Right renal cortex interstitium (tissue), 3 donors: ENCODE results near the gene SLC39A6. TPM values are rescaled to one million over a fixed set of nuclear protein-coding genes. Genes with fewer than 3 reads are reported as not detected.
"Not testable (repeated sequence)": the region's sequence is repeated elsewhere in the genome, so short reads cannot be mapped to it uniquely, and the experiment has no call there.

Experiments
- DNase-seq, 3 donors: peaks; one replicate each; pipeline ENCODE4 v3.0.0-alpha.2; 2013; ENCODE audit warnings: low read depth in 3 of 3, low spot score in 2 of 3
- polyA plus RNA-seq, 3 donors: library from polyadenylated mRNA; unstranded; fragments of 120-200 nt; gene quantifications; one replicate each; pipeline ENCODE4 v1.2.1, GENCODE V29; 2013; ENCODE audit not compliant: insufficient read length in 3 of 3

SLC39A6 gene
- polyA plus RNA-seq, 3 donors, result 84.6 to 91.2 (median 87.5) TPM

DNA sequence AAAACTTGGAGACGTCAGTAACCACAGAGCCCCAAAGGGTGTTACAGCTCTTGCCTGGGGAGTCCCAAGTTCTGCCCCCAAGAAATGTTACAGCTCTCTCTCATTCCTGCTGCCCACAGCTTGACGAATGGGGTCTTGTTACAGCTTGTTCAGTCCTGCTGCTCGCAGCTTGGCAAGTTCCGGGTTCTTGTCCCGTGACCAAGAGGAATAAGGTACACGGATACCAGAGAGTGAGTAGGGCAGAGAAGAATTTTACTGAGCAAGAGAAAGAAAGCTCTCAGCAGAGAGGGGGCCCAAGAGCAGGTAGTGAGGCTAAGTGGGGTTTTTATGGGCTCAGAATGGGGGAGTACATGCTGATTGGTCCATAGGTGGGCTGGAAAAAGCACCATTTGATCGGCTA lies 27.2 kb downstream of the SLC39A6 start:
- DNase-seq, result no peak

DNA sequence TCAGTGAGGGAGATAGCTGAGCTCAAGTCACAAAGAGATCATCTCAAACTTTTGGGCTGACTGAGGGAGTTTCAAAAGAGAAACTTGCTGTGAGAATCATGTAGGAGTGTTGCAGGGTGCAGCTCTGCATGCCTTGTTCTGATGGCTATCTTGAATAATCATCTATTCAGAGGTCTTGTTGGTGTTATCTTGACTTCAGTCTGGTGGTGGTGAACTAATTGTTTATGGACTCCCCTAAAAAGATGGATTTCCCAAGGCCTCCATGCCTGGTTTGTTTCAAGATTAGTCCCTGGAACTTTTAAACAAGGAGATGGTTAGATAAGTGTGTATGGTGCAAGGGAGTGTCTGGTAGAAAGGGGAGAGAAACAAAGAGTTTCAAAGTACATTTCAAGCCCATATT lies 29.8 kb downstream of the SLC39A6 start:
- DNase-seq, result no peak

DNA sequence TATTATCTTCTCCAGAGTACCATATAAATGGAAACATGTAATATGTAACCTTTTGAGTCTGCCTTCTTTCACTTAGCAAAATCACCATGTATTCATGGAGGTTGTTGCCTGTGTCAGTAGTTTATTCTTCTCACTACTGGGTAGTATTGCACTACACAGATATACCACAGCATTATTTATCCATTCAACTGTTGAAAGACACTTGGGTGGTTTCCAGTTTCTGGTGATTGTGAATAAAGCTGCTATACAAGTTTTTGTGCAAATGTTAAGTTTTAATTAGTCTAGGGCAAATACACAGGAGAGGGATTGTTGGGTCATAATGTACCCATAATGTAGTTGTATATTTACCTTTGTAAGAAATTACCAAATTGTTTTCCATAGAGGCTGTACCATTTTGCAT lies 32.2 kb downstream of the SLC39A6 start:
- DNase-seq, result no peak

DNA sequence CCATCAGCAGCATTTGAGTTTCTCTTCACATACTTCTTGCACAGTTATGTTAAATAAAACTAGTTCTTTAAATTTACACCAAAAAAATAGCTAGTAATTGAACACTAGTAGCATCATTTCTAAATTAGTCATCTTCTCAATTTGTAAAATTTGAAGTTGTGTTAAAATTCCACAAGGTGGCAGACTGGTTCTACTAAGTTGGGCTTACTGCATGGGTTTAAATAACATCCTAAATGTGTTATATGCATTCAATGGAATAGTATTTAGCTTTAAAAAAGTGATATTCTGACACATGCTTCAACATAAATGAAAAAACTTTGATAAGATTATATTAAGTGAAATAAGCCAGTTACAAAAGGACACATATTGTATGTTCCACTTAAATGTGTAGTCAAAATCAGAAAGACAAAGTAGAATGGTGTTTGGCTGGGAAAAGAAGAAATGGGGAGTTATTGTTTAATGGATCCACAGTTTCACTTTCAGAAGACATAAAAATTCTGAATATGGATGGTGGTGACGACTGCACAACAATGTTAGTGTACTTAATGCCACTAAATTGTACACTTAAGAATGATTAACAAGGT lies 33.1 kb downstream of the SLC39A6 start:
- peak in 1 of 3 donors; percentile 15 for DNase-seq

DNA sequence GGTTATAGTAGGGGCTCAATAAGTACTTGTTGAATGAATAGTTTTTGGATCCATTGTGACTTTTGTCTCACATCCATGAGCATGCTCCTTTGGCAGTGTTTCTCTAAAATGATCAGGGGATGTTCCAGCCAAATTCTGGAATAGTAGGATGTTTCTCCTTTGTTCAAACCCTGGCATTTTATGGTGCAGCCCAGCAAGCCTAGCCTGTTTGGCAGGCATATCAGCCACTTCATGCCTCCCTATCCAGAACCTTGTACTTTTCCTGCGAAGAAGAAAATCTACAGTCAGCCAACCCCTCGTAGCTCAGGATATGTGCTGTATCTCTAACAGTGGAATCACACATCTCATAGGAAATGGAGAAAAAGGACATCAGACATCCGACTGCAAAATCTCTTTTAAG lies 34.7 kb downstream of the SLC39A6 start:
- no peak for DNase-seq

DNA sequence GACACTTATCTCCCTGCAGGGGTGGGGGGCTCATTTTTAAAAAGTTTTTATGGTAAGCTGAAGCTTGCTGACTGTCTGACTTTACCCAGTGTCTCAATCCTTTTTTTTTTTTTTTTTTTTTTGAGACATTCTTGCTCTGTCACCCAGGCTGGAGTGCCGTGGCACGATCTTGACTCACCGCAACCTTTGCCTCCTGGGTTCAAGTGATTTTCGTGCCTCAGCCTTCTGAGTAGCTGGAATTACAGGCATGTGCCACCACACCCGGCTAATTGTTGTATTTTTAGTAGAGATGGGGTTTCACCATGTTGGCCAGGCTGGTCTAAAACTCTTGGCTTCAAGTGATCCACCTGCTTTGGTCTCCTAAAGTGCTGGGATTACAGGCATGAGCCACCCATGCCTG lies 37.0 kb downstream of the SLC39A6 start:
- DNase-seq, result not testable (repeated sequence)

DNA sequence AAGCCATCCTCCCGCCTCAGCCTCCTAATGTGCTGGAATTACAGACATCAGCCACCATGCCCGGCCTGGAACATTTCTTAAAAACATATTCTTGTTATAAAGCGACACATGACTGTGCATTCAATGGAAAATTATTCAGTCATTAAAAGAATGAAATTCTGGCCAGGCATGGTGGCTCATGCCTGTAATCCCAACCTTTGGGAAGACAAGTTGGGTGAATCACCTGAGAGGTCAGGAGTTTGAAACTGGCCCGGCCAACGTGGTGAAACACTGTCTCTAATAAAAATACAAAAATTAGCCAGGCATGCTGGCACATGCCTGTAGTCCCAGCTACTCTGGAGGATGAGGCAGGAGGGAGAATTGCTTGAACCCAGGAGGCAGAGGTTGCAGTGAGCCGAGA lies 40.1 kb downstream of the SLC39A6 start:
- no peak for DNase-seq

DNA sequence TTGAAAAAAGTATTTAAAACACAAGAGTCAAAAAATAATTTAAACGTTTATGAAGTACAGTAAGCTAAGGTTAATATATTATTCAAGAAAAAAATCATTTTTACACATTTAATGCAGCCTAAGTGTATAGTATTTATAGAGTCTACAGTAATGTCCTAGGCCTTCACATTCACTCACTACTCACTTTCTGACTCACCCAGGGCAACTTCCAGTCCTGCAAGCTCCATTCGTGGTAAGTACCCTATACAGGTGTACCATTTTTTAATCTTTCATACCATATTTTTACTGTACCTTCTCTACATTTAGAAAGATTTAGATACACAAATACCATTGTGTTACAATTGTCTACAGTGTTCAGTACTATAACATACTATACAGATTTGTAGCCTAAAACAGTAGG lies 40.9 kb downstream of the SLC39A6 start:
- DNase-seq, result no peak

DNA sequence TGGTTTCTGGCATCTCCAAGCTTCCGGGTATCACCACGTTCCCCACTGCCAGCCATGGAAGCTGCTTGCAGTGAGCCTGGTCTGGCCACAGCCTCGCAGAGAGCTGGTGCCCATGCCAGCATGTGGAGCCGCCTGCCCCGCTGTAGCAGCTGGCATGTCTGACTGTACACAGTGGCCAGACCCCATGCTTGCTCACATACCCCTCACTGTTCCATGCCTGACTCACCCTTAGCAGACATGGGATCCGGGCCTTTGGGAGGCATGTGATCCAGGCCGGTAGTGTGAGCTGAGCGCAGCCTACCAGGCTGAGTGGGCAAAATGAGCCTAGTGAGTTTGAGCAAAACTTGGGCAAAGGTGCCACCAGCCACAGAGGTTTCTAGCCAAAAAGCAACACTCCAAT lies 43.0 kb downstream of the SLC39A6 start:
- DNase-seq, result no peak

DNA sequence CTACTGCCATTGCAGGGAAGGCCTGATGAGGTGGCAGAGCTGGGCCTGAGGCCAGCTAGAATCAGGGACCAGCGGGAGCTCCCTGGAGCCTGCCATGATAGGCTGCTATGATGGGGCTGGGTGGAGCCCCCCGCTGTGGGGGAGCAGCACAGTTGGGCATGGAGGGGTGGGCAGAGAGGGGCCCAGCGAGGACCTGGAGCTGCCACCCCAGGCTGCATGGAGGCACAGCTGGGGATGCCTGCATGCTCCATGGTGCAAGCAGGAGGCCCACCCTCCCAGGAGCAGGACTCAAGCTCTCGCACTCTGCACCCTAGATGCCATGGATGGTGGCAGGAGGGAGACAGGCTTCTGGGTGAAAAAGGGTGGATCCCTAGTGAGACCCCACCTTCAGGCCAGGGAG lies 43.9 kb downstream of the SLC39A6 start:
- DNase-seq, result no peak

DNA sequence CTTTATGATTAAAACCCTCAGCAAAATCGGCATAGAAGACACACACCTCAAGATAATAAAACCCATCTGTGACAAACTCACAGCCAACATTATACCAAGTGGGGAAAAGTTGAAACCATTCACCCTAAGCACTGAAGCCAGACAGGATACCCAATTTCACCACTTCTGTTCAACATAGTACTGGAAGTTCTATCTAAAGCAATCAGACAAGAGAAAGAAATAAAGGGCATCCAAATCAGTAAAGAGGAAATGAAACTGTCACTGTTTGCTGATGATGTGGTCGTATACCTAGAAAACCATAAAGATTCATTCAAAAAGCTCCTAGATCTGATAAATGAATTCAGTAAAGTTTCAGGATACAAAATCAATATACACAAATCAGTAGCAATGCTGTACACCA lies 45.4 kb downstream of the SLC39A6 start:
- no peak for DNase-seq

DNA sequence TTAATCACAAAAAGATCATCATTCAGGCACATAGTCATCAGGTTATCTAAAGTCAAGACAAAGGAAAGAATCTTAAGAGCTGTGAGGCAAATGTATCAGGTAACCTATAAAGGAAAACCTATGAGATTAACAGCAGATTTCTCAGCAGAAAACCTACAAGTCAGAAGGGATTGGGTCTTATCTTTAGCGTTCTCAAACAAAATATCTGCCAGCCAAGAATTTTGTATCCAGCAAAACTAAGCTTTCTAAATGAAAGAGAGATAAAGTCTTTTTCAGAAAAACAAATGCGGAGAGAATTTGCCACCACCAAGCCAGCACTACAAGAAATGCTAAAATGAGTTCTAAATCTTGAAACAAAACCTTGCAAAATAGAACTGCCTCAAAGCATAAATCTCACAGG lies 48.0 kb downstream of the SLC39A6 start:
- DNase-seq, result not testable (repeated sequence)

DNA sequence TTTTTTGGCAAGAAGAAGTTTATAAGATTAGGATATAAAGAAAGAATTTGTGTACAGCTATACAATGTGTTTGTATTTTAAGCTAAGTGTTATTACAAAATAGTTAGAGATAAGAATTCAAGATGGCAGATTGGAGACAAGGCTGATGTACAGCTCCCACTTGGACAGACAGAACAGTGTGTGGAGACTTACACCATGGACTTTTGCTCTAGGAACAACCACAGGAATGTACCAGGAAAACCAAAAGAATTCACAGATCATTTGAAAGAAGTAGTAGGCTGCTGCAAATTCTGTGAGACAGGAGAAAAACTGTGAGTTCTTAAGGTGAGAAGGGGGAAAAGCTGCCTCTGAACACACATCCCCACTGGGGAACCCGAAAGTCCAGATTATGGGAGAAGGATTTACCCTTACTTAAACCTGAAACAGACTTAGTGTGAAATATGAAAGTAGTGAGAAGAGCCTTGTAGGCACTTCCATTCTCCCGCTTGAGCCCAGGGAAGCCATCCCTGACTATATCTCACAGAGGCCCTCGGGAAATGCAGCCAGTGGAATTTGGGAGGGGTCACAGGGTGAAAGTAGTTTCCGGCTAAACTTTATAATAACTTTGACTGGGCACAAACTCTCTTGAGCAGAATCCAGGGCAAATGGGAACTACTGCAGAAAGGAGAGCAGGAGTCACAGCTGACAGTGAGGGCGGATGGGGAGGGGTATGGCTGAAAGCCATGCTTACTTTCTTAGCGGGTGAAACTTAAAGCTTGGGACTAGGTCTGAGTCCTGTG lies 50.2 kb downstream of the SLC39A6 start:
- no peak for DNase-seq

DNA sequence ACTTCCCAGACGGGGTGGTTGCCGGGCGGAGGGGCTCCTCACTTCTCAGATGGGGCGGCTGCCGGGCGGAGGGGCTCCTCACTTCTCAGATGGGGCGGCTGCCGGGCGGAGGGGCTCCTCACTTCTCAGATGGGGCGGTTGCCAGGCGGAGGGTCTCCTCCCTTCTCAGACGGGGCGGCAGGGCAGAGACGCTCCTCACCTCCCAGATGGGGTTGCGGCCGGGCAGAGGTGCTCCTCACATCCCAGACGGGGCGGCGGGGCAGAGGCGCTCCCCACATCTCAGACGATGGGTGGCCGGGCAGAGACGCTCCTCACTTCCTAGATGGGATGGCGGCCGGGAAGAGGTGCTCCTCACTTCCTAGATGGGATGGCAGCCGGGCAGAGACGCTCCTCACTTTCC lies 51.4 kb downstream of the SLC39A6 start:
- not testable (repeated sequence) for DNase-seq

DNA sequence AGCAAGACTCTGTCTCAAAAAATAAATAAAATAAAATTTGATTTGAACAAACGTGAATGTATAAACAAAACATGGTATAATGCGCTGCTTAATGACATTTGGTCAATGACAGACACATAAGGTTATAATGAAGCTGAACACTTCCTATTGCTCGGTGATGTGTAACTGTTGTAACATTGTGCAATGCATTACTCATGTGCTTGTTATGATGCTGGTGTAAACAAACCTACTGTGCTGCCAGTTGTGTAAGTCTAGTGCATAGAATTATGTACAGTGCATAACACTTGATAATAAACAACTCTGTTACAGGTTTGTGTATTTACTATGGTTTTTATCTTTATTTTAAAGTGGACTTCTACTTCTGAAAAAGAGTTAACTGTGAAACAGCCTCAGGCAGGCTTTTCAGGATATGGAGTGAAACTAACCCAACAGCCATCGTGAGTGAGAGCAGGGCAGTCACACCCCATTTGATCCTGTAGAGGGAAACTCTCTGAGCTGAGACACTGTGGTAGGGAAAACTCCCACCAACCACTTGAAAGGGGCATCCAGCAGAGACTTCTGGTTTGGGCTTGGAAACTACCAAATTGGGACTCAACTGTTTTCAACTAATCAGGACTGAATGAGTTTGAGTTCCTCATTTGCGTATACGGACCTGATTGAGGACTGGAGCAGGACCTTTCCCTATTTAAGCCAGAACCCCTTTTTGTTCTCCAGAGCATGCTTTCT lies 53.1 kb downstream of the SLC39A6 start:
- peak in 1 of 3 donors; percentile 23 for DNase-seq

DNA sequence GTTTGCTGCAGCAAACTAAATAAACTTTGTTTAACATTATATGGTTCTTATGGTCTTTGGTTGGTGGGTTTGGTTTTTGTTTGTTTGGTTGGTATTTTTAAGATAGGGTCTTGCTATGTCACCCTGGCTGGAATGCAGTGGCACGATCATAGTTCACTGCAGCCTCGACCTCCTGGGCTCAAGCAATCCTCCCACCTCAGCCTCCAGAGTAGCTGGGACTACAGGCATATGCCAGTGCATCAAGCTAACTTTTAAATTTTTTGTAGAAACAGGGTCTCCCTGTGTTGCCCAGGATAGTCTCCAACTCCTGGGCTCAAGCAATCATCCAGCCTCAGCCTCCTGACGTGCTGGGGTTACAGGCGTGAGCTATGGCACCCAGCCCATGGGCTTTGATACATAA lies 54.7 kb downstream of the SLC39A6 start:
- no peak for DNase-seq

DNA sequence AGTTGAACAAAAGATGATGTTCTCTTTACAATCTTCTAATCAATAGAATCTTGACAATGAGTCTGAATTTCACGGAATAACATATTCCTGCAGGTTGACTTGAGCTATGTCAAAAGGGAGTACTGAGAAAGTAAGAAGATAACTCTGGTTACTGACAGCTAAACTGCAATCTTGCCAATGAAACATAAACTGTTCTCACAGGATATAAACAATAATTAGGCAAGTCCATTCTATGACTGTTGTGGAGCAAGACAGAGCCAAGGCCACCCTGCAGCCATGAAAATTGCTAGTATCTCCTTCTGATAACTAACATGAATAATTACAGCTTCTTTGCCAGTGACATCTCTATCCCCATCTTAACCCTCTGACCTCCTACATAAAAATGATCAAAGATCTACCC lies 55.5 kb downstream of the SLC39A6 start:
- no peak for DNase-seq

DNA sequence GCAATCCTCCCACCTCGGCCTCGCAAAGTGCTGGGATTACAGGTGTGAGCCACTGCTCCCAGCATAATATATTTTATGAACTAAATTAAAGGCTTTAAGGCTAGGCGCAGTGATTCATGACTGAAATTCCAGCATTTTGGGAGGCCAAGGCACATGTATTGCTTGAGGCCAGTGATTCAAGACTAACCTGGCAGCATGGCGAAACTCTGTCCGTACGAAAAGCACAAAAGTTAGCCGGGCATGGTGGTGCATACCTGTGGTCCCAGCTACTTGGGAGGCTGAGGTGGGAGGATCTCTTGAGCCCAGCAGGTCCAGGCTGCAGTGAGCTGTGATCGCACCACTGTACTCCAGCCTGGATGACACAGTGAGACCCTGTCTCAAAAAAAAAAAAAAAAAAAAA lies 56.7 kb downstream of the SLC39A6 start:
- not testable (repeated sequence) for DNase-seq

DNA sequence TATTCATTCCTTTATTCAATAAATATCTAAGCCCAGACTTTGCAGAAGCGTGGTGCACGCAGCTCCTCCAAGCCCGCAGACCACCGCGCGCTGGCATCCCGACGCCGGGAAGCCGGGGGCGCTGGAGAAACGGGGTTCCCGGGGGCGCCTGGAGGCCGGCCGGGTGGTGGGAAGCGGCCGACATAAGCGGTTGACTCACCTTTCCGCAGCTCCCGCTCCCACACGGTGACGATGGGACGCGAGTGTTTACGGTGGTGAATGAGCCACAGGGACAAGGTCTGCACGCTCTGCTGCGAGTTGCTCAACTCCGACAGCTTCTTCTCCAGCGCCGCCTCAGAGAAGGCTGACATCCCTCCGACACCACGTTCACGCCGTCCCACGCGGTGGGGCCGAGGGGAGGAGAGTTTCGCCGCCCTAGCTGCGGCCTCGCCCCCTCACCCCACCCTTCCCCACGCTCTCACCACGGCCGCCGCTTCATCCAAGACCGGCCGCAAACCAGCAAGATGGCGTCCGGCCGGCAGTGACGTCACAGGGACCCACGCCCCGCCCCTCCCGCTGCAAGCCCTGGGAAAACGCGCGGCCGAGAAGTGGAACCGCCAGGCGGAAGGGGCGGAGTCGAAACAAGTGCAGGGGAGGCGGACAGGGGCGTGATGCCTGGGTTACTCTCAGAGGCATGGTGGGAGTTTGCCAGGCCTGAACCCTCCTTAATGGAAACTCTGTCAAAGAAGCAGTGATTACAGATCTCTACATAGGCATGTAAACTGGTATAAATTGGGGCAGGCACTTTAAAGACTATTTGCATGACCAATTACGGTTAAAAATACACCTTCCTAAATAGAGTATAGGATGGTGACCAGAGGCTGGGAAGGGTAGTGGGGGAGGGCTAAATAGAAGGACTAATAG lies 61.8 kb downstream of the SLC39A6 start, which contains the start of gene RPRD1A:
RPRD1A (minus strand) TSS at position 505 of the 903 bp plus-strand sequence; CDS start at position 350, 155 bp downstream.
- DNase-seq, result peak; percentile 76 to 88 (median 88)

DNA sequence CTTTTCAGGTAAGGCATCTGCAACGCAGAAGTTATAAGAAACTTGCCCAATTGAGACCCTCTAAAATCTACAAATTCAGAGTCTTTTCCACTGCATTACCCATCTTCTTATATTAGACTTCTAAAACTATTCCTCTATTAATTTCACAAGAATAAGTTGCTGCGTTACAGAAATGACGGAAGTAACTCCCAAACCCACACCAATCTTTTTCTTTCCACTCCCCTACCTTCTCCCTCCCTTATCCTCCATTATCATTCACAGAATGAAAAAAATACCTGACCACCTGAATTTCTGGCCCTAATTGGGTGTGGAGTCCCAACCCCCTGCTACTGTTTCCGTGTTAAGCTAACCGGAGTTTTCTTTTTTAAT lies 62.5 kb downstream of the SLC39A6 start:
- peak in 1 of 3 donors; percentile 14 for DNase-seq

DNA sequence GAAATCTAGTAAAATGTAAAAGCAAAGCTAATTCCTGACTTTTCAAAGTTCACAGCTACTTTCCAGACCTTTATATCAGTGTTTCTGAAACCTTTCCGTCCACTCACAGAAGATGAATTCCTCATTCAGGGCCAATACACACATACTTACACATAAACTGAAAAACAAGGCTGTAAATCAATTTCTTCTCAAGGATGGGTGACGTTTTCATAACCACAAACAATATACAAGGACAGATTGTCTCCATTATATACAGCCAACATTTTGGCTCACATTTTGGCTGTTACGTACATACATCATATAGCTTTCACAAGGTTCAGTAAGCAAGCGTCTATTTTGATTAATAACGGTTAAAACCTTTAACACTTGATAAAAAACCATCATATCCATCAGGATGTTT lies 63.1 kb downstream of the SLC39A6 start:
- DNase-seq, result no peak
